Hepatocyte (in vitro differentiated cells): ENCODE measurements around the gene LRRC75B. TPM values are rescaled to one million over a fixed set of nuclear protein-coding genes. Genes with fewer than 3 reads are reported as not detected.
"Not testable (repeated sequence)": the region's sequence is repeated elsewhere in the genome, so short reads cannot be mapped to it uniquely, and the experiment has no call there.

Source experiments
- DNase-seq: peaks from one replicate; pipeline ENCODE4 v3.0.0-alpha.2; 2016; ENCODE audit warnings: low spot score
- H2AFZ ChIP-seq: fragments of 200-600 bp; sonication (generic); 2 replicates; pipeline ENCODE4 v1.6.0; 2016; ENCODE audit warnings: antibody characterized with exemption, mild to moderate bottlenecking
- H3K27ac ChIP-seq: fragments of 200-600 bp; sonication (generic); 2 replicates; pipeline ENCODE4 v1.5.1; 2016; ENCODE audit warnings: mild to moderate bottlenecking
- H3K27me3 ChIP-seq: fragments of 200-600 bp; sonication (generic); 2 replicates; pipeline ENCODE4 v1.6.1; 2016
- H3K36me3 ChIP-seq: fragments of 200-600 bp; sonication (generic); replicated peaks from 2 replicates; pipeline ENCODE4 v1.5.1; 2016; ENCODE audit warnings: low read depth; ENCODE audit not compliant: insufficient read depth
- H3K4me1 ChIP-seq: fragments of 200-600 bp; sonication (generic); 2 replicates; pipeline ENCODE4 v1.5.1; 2016; ENCODE audit warnings: mild to moderate bottlenecking, moderate library complexity; ENCODE audit not compliant: insufficient read depth
- H3K4me2 ChIP-seq: fragments of 200-600 bp; sonication (generic); 2 replicates; pipeline ENCODE4 v1.6.0; 2016
- H3K4me3 ChIP-seq: fragments of 200-600 bp; sonication (generic); 2 replicates; pipeline ENCODE4 v1.5.1; 2016; ENCODE audit warnings: mild to moderate bottlenecking
- H3K79me2 ChIP-seq: fragments of 200-600 bp; sonication (generic); 2 replicates; pipeline ENCODE4 v1.6.0; 2017; ENCODE audit warnings: mild to moderate bottlenecking
- H3K9me2 ChIP-seq: fragments of 200-600 bp; sonication (generic); replicated peaks from 2 replicates; pipeline ENCODE4 v1.6.0; 2017; ENCODE audit warnings: mild to moderate bottlenecking; ENCODE audit not compliant: insufficient read depth
- H3K9me3 ChIP-seq: fragments of 200-600 bp; sonication (generic); 2 replicates; pipeline ENCODE4 v1.5.1; 2016; ENCODE audit warnings: low read depth, mild to moderate bottlenecking
- H4K20me1 ChIP-seq: fragments of 200-600 bp; sonication (generic); 2 replicates; pipeline ENCODE4 v1.6.0; 2016; ENCODE audit warnings: mild to moderate bottlenecking; ENCODE audit not compliant: insufficient read depth, poor library complexity, severe bottlenecking
- CTCF ChIP-seq: fragments of 200-600 bp; sonication (generic); IDR thresholded peaks from 2 replicates; pipeline ENCODE4 v1.5.1; 2016; ENCODE audit warnings: antibody characterized with exemption, mild to moderate bottlenecking; ENCODE audit not compliant: poor library complexity
- EZH2 ChIP-seq: fragments of 200-600 bp; sonication (generic); IDR thresholded peaks from 2 replicates; pipeline ENCODE4 v1.6.1; 2016; ENCODE audit warnings: antibody characterized with exemption, mild to moderate bottlenecking, borderline replicate concordance
- EZH2phosphoT487 ChIP-seq: fragments of 200-600 bp; sonication (generic); IDR thresholded peaks from one replicate; pipeline ENCODE4 v1.6.1; 2018; ENCODE audit warnings: antibody characterized with exemption, mild to moderate bottlenecking, low read depth, moderate library complexity; ENCODE audit not compliant: unreplicated experiment, severe bottlenecking
- WGBS: methylation state at CpG from one replicate; pipeline ENCODE4 v1.1.6; 2016; ENCODE audit warnings: low lambda C conversion rate; ENCODE audit errors: missing lambda C conversion rate; 5-methylcytosine and 5-hydroxymethylcytosine counted together
- polyA plus RNA-seq: library from polyadenylated mRNA; unstranded; fragments of >200 nt; fragmentation: Nextera tagmentation; extraction: Ambion mirVana; gene quantifications from 2 replicates; pipeline ENCODE4 v1.2.1, GENCODE V29; 2016
- total RNA-seq: library from RNA; depleted of rRNA; stranded (reverse); fragments of >200 nt; gene quantifications from 2 replicates; pipeline ENCODE4 v1.2.3, GENCODE V29; 2014

The LRRC75B gene
- total RNA-seq (16.7 and 19.5 TPM in 2 replicates), polyA plus RNA-seq (34.5 and 38.2 TPM in 2 replicates)

GRCh38 chr22:24592851-24593558 lies at the start of gene LRRC75B:
LRRC75B (minus strand) TSS chr22:24593073; CDS start chr22:24593039, 34 bp downstream.
- H3K4me2 ChIP-seq, result peak within 1 kb of the TSS; percentile 98
- no peak for TF ChIP-seq EZH2phosphoT487
- no peak for TF ChIP-seq EZH2
- TF ChIP-seq CTCF, result no peak
- H3K9me2 ChIP-seq, result no peaks in the 10 kb centered on the region
- peak within 1 kb of the TSS; percentile 75 for H2AFZ ChIP-seq
- 11% methylated on average over 32 of the region's 72 CpGs for WGBS
- H4K20me1 ChIP-seq, result no peaks in the 10 kb centered on the region
- H3K9me3 ChIP-seq, result no peaks in the 10 kb centered on the region
- H3K27ac ChIP-seq, result peak within 1 kb of the TSS; percentile 86
- H3K36me3 ChIP-seq, result no peaks in the 10 kb centered on the region
- peaks cover 3% of the 10 kb centered on the region for H3K79me2 ChIP-seq
- no peaks in the 10 kb centered on the region for H3K27me3 ChIP-seq
- peak within 1 kb of the TSS; percentile 92 for H3K4me3 ChIP-seq
- DNase-seq, result peak; percentile 93
- peaks cover 14% of the 10 kb centered on the region for H3K4me1 ChIP-seq

GRCh38 chr22:24642307-24642706 lies 49.4 kb upstream of the LRRC75B start:
- not testable (repeated sequence) for H3K4me1 ChIP-seq, H3K36me3 ChIP-seq, H3K27ac ChIP-seq, H3K79me2 ChIP-seq, H2AFZ ChIP-seq, H3K9me2 ChIP-seq, H3K4me3 ChIP-seq, H3K27me3 ChIP-seq, H3K4me2 ChIP-seq, H4K20me1 ChIP-seq, H3K9me3 ChIP-seq, DNase-seq
- 87% methylated on average over 1 of the region's 1 CpG for WGBS

GRCh38 chr22:24636513-24636912 lies 43.6 kb upstream of the LRRC75B start:
- H3K9me3 ChIP-seq, H3K79me2 ChIP-seq, H3K4me2 ChIP-seq, H3K9me2 ChIP-seq, H2AFZ ChIP-seq, H3K4me3 ChIP-seq, H3K36me3 ChIP-seq, H3K27me3 ChIP-seq, DNase-seq, H4K20me1 ChIP-seq, H3K27ac ChIP-seq: not testable (repeated sequence)
- WGBS, result 91% methylated on average over 3 of the region's 3 CpGs
- H3K4me1 ChIP-seq, result peaks cover 21% of the 10 kb centered on the region

- not testable (repeated sequence) for H4K20me1 ChIP-seq, H3K9me2 ChIP-seq, DNase-seq, H3K4me3 ChIP-seq, H3K9me3 ChIP-seq, H3K79me2 ChIP-seq, H3K27ac ChIP-seq, H2AFZ ChIP-seq, H3K27me3 ChIP-seq, H3K36me3 ChIP-seq, H3K4me2 ChIP-seq
- 56% methylated on average over 10 of the region's 10 CpGs for WGBS
- H3K4me1 ChIP-seq, result peaks cover 30% of the 10 kb centered on the region
Observed at GRCh38 chr22:24634776-24635389, 42.0 kb upstream of the LRRC75B start.

- H3K27ac ChIP-seq, result peak overlapping the region; percentile 97
- H3K36me3 ChIP-seq, H2AFZ ChIP-seq, H3K27me3 ChIP-seq, H4K20me1 ChIP-seq, H3K4me3 ChIP-seq, H3K9me2 ChIP-seq, H3K79me2 ChIP-seq, DNase-seq, H3K9me3 ChIP-seq: not testable (repeated sequence)
- peaks cover 30% of the 10 kb centered on the region for H3K4me1 ChIP-seq
- peak overlapping the region; percentile 69 for H3K4me2 ChIP-seq
- 55% methylated on average over 15 of the region's 16 CpGs for WGBS
Observed at GRCh38 chr22:24633231-24634023, 40.6 kb upstream of the LRRC75B start.

GRCh38 chr22:24632642-24633041 lies 39.8 kb upstream of the LRRC75B start:
- H3K4me2 ChIP-seq, result peak overlapping the region; percentile 69
- not testable (repeated sequence) for H2AFZ ChIP-seq, H3K79me2 ChIP-seq, H3K36me3 ChIP-seq, H3K9me3 ChIP-seq, H3K4me3 ChIP-seq, H4K20me1 ChIP-seq, H3K9me2 ChIP-seq, H3K27me3 ChIP-seq
- H3K4me1 ChIP-seq, result peaks cover 30% of the 10 kb centered on the region
- H3K27ac ChIP-seq, result peak overlapping the region; percentile 97
- 12% methylated on average over 10 of the region's 13 CpGs for WGBS
- peak; percentile 23 for DNase-seq

- H3K9me2 ChIP-seq, H3K9me3 ChIP-seq, H4K20me1 ChIP-seq, H3K4me3 ChIP-seq, H3K36me3 ChIP-seq, H3K27me3 ChIP-seq, H3K79me2 ChIP-seq: not testable (repeated sequence)
- peak overlapping the region; percentile 97 for H3K27ac ChIP-seq
- H3K4me1 ChIP-seq, result peaks cover 30% of the 10 kb centered on the region
- WGBS, result 49% methylated on average over 7 of the region's 16 CpGs
- DNase-seq, result peak; percentile 48
- H3K4me2 ChIP-seq, result peak overlapping the region; percentile 62
- peak overlapping the region; percentile 26 for H2AFZ ChIP-seq
Observed at GRCh38 chr22:24631430-24632122, 38.7 kb upstream of the LRRC75B start.
